Central memory CD4-positive, alpha-beta T cell (primary cell): ENCODE measurements around the gene PTPMT1.

Experiments used
- DNase-seq: peaks from one replicate; pipeline ENCODE4 v3.0.0; 2022

The PTPMT1 gene

GRCh38 chr11:47616726-47617416 lies 51.5 kb downstream of the PTPMT1 start:
- DNase-seq: no peak

GRCh38 chr11:47617417-47617809 lies 52.0 kb downstream of the PTPMT1 start:
- no peak for DNase-seq

DNA sequence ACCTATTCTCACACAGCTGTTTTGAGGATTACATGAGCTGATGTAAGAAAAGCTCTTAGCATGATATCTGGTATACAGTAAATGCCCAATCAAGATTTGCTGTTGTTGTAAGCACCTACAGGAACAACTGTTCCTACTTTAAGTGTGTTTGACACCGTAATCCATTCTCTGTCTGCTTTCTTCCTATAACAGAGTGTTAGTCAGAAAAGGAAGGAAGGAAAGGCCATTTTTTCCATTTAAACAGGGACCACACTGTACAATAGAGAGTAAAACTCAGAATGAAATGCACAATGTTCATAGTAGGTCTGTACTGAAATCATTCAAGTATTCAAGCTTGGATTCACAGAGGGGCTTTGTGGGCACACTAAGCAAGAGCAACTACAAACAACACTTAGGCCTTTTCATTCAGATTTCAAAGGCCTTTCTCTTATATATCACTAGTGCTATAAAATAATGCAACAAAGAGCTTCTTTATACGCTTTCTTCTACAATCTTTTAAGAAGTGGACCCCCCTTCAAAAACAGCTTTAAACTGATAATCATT lies 55.5 kb downstream of the PTPMT1 start:
- DNase-seq: no peak
